ENCODE data around the gene COL10A1. TPM values are rescaled to one million over a fixed set of nuclear protein-coding genes. Genes with fewer than 3 reads are reported as not detected.

The COL10A1 gene
- total and polyA plus RNA-seq, 2 of the 4 experiments (the other 2 are of a cell fraction) = 0.05 TPM; not detected in 1

DNA sequence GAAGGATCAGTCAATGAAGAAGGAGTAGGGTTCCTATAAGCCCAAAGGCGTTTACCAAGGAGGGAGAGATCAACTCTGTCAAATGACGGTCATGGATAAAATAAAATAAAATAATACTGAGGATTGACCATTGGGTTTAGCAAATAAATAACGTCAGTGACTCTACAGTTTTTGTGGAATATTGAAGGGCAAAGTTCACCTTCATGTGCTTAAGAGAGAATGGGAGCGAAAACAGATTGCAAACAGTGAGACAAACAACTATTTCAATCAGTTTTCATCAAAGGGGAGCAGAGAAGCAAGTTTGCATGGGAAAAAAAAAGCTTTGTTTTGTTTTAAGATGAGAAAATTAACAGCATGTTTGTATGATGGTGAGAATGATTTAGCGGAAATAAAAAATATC lies 42.9 kb downstream of the COL10A1 start:
- H2BK20ac ChIP-seq (ENCODE audit: low read depth, low read length) = no peak overlapping the region
- dilution Hi-C loops (cut with HindIII; ENCODE audit: low sequenced_read_pairs, unreplicated experiment) (no loop called here), intact Hi-C loops (cut with micrococcal nuclease) (no loop called here), in situ Hi-C loops (cut with MboI; ENCODE audit: low sequenced_read_pairs) (no loop called here)
- H3K4me3 ChIP-seq (ENCODE audit: insufficient read depth, low read depth, low read length) = no peak overlapping the region
- no peaks in the 10 kb centered on the region for H4K20me1 ChIP-seq (ENCODE audit: insufficient read depth, low read length)
- no peak overlapping the region for H2AFZ ChIP-seq (replicated peaks; ENCODE audit: low read length, poor library complexity)
- H3K9me3 ChIP-seq (ENCODE audit: control insufficient read depth, insufficient read depth, low read length) = no peaks in the 10 kb centered on the region
- H3K14ac ChIP-seq (replicated peaks; ENCODE audit: low read depth, low read length) = no peak overlapping the region
- CTCF ChIA-PET = interaction anchor here (0.5 kb wide), 1 partner anchor 64 kb away, joined by 5 read pairs; no protein-coding TSS in a partner anchor
- H2AK5ac ChIP-seq (ENCODE audit: low read depth, low read length) = no peak overlapping the region
- no peaks in the 10 kb centered on the region for H3K36me3 ChIP-seq (ENCODE audit: control insufficient read depth, insufficient read depth, low read length)
- H4K8ac ChIP-seq (ENCODE audit: low read depth in 2 of 2, low read length in 2 of 2) = no peak overlapping the region
- BruUV-seq (replicated peaks) = no TSS peak
- peaks cover 8% of the 10 kb centered on the region for H3K4me1 ChIP-seq (ENCODE audit: control insufficient read depth, insufficient read depth, low read length)
- peaks cover 6% of the 10 kb centered on the region for H3K9me1 ChIP-seq (ENCODE audit: insufficient read depth, low read length)
- no peak overlapping the region for H4K5ac ChIP-seq (ENCODE audit: low read depth, low read length)
- no peaks in the 10 kb centered on the region for H3K27me3 ChIP-seq (ENCODE audit: control insufficient read depth, insufficient read depth, low read length)
- no peak overlapping the region for H3K4me2 ChIP-seq (ENCODE audit: low read depth, low read length)
- DNase-seq (no peak), ATAC-seq (ENCODE audit: low read depth) (no peak)
- no peak overlapping the region for H4K91ac ChIP-seq (ENCODE audit: insufficient read depth, low read depth, low read length)
- H2AK9ac ChIP-seq (replicated peaks; ENCODE audit: low read depth, low read length, poor library complexity) = no peak overlapping the region
- no peak overlapping the region for H2BK120ac ChIP-seq (ENCODE audit: low read depth, low read length)
- 0 out of 4 replicates have a peak, but pooled peaks cover 0 to 4% of the 10 kb centered on the region in 2 experiments for H3K79me1 ChIP-seq (ENCODE audit: low read depth in 1 of 2, low read length in 2 of 2)
- WGBS, 2 experiments (ENCODE audit: extremely low coverage in 2 of 2, insufficient read length in 1 of 2) = 100% methylated on average over 1 of the region's 5 CpGs; no CpG with 5 or more reads in 1 of the 2 experiments
- H3K18ac ChIP-seq (ENCODE audit: low read depth, low read length) = no peak overlapping the region
- no peak overlapping the region for H2BK15ac ChIP-seq (ENCODE audit: low read depth, low read length)
- no peak overlapping the region for H3K27ac ChIP-seq (ENCODE audit: insufficient read depth, low read length)
- no peak for TF ChIP-seq NFE2L2 (IDR thresholded peaks at IDR 0.05; ENCODE audit: low read depth, low read length)
- TF ChIP-seq, protein P1, sequence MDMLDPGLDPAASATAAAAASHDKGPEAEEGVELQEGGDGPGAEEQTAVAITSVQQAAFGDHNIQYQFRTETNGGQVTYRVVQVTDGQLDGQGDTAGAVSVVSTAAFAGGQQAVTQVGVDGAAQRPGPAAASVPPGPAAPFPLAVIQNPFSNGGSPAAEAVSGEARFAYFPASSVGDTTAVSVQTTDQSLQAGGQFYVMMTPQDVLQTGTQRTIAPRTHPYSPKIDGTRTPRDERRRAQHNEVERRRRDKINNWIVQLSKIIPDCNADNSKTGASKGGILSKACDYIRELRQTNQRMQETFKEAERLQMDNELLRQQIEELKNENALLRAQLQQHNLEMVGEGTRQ (IDR thresholded peaks at IDR 0.05; ENCODE audit: low read depth, low read length) = no peak
- TF ChIP-seq RCOR1 (IDR thresholded peaks at IDR 0.05; ENCODE audit: insufficient replicate concordance, low read length) = no peak
- TF ChIP-seq FOS (IDR thresholded peaks at IDR 0.05; ENCODE audit: low read depth, low read length) = no peak
- no peak for TF ChIP-seq MAFK (IDR thresholded peaks at IDR 0.05; ENCODE audit: low read depth, low read length)
- no peak for TF ChIP-seq MAZ (IDR thresholded peaks at IDR 0.05; ENCODE audit: borderline replicate concordance, low read depth, low read length)
- TF ChIP-seq BHLHE40 (IDR thresholded peaks at IDR 0.05; ENCODE audit: low read depth, low read length) = no peak
- no peak for TF ChIP-seq RAD21 (IDR thresholded peaks at IDR 0.05; ENCODE audit: low read length)
- no peak for TF ChIP-seq CEBPB (IDR thresholded peaks at IDR 0.05; ENCODE audit: low read depth, low read length)
- TF ChIP-seq, protein P2, sequence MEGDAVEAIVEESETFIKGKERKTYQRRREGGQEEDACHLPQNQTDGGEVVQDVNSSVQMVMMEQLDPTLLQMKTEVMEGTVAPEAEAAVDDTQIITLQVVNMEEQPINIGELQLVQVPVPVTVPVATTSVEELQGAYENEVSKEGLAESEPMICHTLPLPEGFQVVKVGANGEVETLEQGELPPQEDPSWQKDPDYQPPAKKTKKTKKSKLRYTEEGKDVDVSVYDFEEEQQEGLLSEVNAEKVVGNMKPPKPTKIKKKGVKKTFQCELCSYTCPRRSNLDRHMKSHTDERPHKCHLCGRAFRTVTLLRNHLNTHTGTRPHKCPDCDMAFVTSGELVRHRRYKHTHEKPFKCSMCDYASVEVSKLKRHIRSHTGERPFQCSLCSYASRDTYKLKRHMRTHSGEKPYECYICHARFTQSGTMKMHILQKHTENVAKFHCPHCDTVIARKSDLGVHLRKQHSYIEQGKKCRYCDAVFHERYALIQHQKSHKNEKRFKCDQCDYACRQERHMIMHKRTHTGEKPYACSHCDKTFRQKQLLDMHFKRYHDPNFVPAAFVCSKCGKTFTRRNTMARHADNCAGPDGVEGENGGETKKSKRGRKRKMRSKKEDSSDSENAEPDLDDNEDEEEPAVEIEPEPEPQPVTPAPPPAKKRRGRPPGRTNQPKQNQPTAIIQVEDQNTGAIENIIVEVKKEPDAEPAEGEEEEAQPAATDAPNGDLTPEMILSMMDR (conservative IDR thresholded peaks at IDR 0.05; ENCODE audit: low read depth, low read length) = no peak
- TF ChIP-seq, protein P3, sequence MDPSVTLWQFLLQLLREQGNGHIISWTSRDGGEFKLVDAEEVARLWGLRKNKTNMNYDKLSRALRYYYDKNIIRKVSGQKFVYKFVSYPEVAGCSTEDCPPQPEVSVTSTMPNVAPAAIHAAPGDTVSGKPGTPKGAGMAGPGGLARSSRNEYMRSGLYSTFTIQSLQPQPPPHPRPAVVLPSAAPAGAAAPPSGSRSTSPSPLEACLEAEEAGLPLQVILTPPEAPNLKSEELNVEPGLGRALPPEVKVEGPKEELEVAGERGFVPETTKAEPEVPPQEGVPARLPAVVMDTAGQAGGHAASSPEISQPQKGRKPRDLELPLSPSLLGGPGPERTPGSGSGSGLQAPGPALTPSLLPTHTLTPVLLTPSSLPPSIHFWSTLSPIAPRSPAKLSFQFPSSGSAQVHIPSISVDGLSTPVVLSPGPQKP (IDR thresholded peaks at IDR 0.05; ENCODE audit: borderline replicate concordance, low read depth, low read length) = no peak
- TF ChIP-seq SMC3 (IDR thresholded peaks at IDR 0.05; ENCODE audit: low read depth, low read length) = no peak
- TF ChIP-seq MXI1 (IDR thresholded peaks at IDR 0.05; ENCODE audit: borderline replicate concordance, low read depth, low read length) = no peak
- TF ChIP-seq RFX5 (IDR thresholded peaks at IDR 0.05; ENCODE audit: low read depth, low read length) = no peak
- no peak for TF ChIP-seq CHD1 (IDR thresholded peaks at IDR 0.05; ENCODE audit: low read depth, low read length)
- TF ChIP-seq POLR2A (IDR thresholded peaks at IDR 0.05; ENCODE audit: low read depth, low read length) = no peak
- no peak overlapping the region for H3K9ac ChIP-seq (ENCODE audit: low read depth, low read length)
- H3K23ac ChIP-seq (ENCODE audit: low read depth, low read length) = no peak overlapping the region
- H3K4ac ChIP-seq (ENCODE audit: low read depth, low read length) = no peak overlapping the region
- POLR2A ChIA-PET (ENCODE audit: unreplicated experiment) = no interaction called here
- H3K56ac ChIP-seq (ENCODE audit: extremely low read depth, insufficient read depth, low read length) = no peak overlapping the region
- H2BK5ac ChIP-seq (ENCODE audit: low read depth, low read length, poor library complexity, severe bottlenecking) = no peak overlapping the region
